Testis (tissue), 2 donors: ENCODE measurements around the gene ZFP62.

ENCODE experiments used
- CTCF ChIP-seq, 3 experiments: fragments of 450-650 bp in 2 of 3; fragments of 200-600 bp in 1 of 3; sonication (generic) in 1 of 3; IDR thresholded peaks; one replicate each; pipeline ENCODE4 v1.5.1; 2016 to 2019; ENCODE audit warnings: antibody characterized with exemption in 3 of 3, mild to moderate bottlenecking in 2 of 3, moderate library complexity in 1 of 3
- POLR2A ChIP-seq: fragments of 450-650 bp; IDR thresholded peaks from one replicate; pipeline ENCODE4 v1.6.1; 2017; ENCODE audit warnings: antibody characterized with exemption, mild to moderate bottlenecking, moderate library complexity

- TF ChIP-seq POLR2A (no peak), CTCF (IDR thresholded peaks at IDR 0.05) (no peak)
Observed at GRCh38 chr5:180844858-180845257, 16.2 kb downstream of the ZFP62 start.
